Measurements from ENCODE around the gene EEF2.
"Not testable (repeated sequence)": the region's sequence is repeated elsewhere in the genome, so short reads cannot be mapped to it uniquely, and the experiment has no call there.

EEF2 gene

GRCh38 chr19:4014541-4015491 is 29.6 kb upstream of the EEF2 start:
- DNase-seq, result no peak

GRCh38 chr19:4013886-4014540 is 28.8 kb upstream of the EEF2 start:
- DNase-seq, result no peak

- DNase-seq, result no peak
Measured at GRCh38 chr19:4012975-4013634, 27.8 kb upstream of the EEF2 start.

- no peak for DNase-seq
Measured at GRCh38 chr19:4012092-4012974, 27.1 kb upstream of the EEF2 start.

GRCh38 chr19:4011430-4011829 is 26.2 kb upstream of the EEF2 start:
- not testable (repeated sequence) for DNase-seq

- DNase-seq, result no peak
Measured at GRCh38 chr19:4010808-4011110, 25.5 kb upstream of the EEF2 start.

- no peak for DNase-seq
Measured at GRCh38 chr19:4009990-4010807, 24.9 kb upstream of the EEF2 start.

- DNase-seq, result peak in 3 of 4 experiments; percentile 24 to 42 (median 26)
Measured at GRCh38 chr19:4007836-4008539, 22.7 kb upstream of the EEF2 start.

GRCh38 chr19:4007021-4007835 is 22.0 kb upstream of the EEF2 start, which contains the start of gene PIAS4:
Gene PIAS4 (plus strand): TSS chr19:4007736. CDS start chr19:4007761, 25 bp downstream.
- DNase-seq, result peak; percentile 98 to 100 (median 100)

- DNase-seq, result not testable (repeated sequence)
Measured at GRCh38 chr19:4005436-4005835, 20.2 kb upstream of the EEF2 start.

- DNase-seq, result not testable (repeated sequence)
Measured at GRCh38 chr19:4000798-4001197, 15.5 kb upstream of the EEF2 start.

- not testable (repeated sequence) for DNase-seq
Measured at GRCh38 chr19:3998667-3999412, 13.6 kb upstream of the EEF2 start.

GRCh38 chr19:3995607-3996006 is 10.3 kb upstream of the EEF2 start:
- DNase-seq, result no peak

- no peak for DNase-seq
Measured at GRCh38 chr19:3990815-3991117, 5.5 kb upstream of the EEF2 start.

GRCh38 chr19:3987619-3988371 is 2.5 kb upstream of the EEF2 start:
- DNase-seq, result peak; percentile 92 to 96 (median 95)

GRCh38 chr19:3986260-3987041 is 1.2 kb upstream of the EEF2 start:
- peak; percentile 78 to 91 (median 86) for DNase-seq

- DNase-seq, result peak in 1 of 4 experiments; percentile 27
Measured at GRCh38 chr19:3985643-3986259, 488 bp upstream of the EEF2 start.

Data from suppressor macrophage (primary cell).